HG03135 (cell line): ENCODE results near the gene MYO18B.
"Not testable (repeated sequence)": the region's sequence is repeated elsewhere in the genome, so short reads cannot be mapped to it uniquely, and the experiment has no call there.

Source experiments
- ATAC-seq: cut with Tn5 transposase; IDR thresholded peaks from one replicate; pipeline ENCODE4 v1.9.1; 2021; ENCODE audit warnings: mild to moderate bottlenecking, moderate library complexity; ENCODE audit not compliant: unreplicated experiment

MYO18B gene

GRCh38 chr22:25970374-25970911 lies 228.5 kb downstream of the MYO18B start:
- ATAC-seq: no peak

DNA sequence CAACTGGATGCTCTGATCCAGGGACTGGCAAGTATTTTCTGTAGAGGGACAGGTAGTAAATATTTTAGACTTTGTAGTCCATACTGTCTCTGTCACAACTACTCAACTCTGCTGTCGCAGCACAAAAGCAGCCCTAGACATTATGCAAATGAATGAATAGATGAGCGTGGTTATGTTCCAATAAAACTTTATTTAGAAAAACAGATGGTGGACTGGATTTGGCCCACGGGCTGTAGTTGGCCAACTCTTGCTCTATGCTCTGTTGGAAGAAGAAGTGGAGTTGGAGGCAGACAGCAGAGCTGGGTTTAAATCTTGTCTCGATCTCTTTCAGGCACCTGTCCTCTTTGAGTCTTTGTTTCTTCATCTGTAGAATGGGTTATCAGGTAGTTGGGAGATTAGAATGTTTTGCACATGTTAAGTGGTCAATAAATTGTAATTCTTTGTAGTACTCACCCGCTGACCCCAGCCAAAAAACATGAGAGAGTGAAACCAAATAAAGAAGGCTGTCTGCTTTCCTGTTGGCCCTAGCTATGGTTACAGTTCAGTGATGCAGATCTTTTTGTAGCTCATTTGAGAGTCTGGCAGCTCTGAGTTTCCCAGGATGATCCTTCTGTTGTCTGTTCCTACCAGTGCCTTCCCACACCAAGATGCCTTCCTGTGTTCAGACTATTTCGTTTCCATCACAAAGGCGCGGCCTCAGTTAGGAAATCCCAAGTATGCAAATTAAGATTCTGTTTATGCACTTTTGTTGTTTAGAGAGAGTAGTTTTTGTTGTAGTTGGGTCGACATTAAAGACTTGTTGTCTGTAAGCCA lies 229.2 kb downstream of the MYO18B start:
- no peak for ATAC-seq

DNA sequence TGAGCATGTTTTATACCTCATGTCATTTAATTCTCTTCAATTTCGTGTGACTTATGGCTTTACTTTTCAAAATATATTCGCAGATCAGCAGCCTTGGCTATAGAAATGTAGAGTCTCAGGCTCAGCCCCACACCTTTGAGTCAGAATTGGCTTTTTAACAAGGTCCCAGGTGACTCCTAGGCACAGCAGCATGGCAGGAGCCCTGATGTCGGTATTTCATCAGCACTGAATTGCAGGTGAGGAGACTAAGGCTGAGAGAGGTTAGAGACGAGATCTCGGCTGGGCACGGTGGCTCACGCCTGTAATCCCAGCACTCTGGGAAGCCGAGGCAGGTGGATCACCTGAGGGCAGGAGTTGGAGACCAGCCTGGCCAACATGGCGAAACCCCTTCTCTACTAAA lies 230.4 kb downstream of the MYO18B start:
- no peak for ATAC-seq

GRCh38 chr22:25976356-25976755 lies 234.4 kb downstream of the MYO18B start:
- no peak for ATAC-seq

DNA sequence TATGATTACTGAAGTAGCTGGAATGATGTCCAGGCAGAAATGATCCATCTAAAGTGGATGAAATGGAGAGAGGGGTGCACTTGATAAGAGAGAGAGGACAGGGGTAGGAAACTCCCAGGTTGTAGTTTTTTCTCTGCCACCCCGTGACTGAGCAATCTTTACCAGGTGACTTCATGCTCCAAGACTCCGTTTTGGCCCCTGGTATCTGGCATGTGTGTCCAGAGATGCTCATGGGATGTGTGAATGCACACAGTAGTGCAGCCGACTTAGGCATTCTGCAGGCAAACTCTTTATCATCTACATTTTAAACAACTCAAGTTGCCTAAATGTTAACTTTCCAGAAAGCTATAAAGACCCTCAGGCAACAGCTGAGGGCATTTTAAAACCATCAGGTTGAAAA lies 238.0 kb downstream of the MYO18B start:
- no peak for ATAC-seq

GRCh38 chr22:25984911-25985310 lies 242.9 kb downstream of the MYO18B start:
- not testable (repeated sequence) for ATAC-seq

- no peak for ATAC-seq
Measured at GRCh38 chr22:25987948-25988347, 246.0 kb downstream of the MYO18B start.

GRCh38 chr22:25990940-25991339 lies 249.0 kb downstream of the MYO18B start:
- ATAC-seq: no peak

DNA sequence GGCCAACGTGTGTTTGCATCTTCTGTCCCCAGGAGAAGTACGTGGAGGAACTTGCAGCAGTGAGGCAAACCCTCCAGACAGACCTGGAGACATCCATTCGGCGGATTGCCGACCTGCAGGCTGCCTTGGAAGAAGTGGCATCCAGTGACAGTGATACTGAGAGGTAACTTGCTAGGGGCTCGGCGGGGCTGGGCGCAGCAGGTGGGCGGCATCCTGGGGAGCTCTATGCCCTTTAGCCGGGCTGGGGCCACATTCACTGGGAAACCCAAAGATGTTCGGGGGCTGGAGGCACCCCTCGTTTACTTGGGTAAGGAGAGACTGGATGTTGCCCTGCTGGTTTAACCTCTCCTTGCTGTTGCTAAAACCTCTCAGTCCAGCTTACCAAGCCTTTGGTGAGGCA lies 250.3 kb downstream of the MYO18B start:
- no peak for ATAC-seq

- no peak for ATAC-seq
Measured at GRCh38 chr22:25996669-25997068, 254.7 kb downstream of the MYO18B start.

GRCh38 chr22:25997886-25998775 lies 256.1 kb downstream of the MYO18B start:
- no peak for ATAC-seq

DNA sequence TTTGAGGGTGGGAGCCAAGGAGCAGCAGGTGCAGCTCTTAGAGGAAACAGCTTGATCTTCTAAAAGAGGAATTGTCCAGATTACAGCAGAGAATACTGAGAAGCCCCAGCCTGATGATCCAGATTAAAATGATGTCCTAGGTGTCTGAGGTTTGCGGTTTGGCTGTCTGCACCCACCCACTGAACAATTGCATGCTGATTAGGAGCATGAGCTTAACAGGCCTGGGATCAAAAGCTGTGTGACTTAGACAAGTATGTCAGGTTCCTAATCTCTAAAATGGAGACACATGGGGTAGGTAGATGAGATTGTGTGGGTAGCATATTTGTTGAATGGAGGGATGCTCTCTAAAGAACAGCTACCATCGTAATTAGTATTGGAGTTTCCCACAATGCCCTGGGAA lies 260.5 kb downstream of the MYO18B start:
- ATAC-seq: no peak

DNA sequence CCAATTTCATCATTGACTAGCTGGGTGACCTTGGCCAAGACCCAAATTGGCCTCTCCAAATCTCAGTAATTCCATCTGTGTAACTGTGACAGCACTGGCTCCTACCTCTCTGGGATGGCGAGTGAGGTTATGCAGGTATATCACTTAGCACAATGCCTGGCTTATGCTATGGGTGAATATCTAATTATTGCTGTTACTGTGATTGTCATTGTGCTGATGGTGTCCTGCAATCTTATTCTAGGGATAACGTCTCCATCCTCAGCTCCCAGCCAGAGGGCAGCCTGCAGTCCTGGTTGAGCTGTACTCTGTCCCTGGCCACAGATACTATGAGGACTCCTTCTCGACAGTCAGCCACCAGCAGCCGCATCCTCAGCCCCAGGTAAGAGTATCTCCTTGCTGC lies 262.5 kb downstream of the MYO18B start:
- ATAC-seq: no peak

DNA sequence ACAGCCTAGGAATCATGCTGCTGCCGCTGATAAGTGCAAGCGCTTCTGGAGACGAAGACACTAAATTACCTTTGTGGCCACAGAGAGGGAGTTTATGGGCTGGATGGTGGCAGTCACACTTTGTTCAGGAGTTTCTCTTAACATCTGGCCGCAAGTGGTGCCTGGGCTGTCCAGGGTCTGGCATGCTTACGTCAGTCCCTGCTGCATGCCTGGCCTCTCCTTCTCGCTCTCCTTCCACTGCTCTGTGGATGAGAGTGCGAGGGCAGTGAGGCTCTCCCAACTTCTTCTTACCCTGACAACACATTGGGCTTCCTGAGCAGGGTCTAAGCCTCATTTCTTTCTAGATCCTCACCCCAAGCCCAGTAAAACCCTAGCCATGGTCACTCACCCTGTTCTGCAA lies 266.6 kb downstream of the MYO18B start:
- ATAC-seq: no peak

- no peak for ATAC-seq
Measured at GRCh38 chr22:26016916-26017315, 274.9 kb downstream of the MYO18B start.

DNA sequence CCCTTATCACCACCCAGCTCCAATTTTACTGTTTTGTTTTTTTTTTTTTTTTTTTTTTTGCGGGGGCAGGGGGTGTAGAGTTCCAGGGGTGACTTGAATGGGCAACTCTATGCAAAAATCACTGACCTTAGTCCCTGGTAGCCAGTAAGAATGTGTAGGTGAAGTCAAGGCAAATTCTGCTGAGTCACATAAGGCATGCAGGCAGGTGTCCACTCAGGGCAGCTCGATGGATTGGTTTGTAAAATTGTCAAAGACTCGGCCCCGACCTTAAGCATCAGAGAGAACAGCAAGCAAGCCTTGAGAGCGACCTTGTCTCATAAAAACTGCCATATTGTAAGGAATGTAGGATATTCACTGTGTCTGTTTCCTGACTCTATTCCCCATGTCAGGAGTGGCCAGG lies 275.9 kb downstream of the MYO18B start:
- ATAC-seq: no peak

GRCh38 chr22:26019596-26019995 lies 277.6 kb downstream of the MYO18B start:
- no peak for ATAC-seq

DNA sequence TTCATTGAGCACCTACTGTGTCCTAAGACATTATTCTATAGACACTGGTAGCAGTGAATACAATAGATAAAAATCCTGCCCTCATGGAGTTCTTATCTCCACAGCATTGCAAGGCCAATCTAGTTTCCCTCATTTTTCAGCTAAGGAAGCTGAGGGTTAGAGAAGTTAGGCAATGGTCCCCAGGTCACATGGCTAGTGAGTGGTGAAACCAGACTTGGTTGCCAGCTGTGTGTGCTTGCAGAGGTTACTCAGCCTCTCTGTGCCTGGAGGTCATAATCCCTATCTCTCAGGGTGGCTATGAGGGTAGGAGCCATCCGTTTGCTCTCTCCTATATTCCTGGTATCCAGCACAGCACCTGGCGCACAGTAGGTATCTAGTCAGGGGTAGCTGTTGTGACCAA lies 279.5 kb downstream of the MYO18B start:
- ATAC-seq: no peak

DNA sequence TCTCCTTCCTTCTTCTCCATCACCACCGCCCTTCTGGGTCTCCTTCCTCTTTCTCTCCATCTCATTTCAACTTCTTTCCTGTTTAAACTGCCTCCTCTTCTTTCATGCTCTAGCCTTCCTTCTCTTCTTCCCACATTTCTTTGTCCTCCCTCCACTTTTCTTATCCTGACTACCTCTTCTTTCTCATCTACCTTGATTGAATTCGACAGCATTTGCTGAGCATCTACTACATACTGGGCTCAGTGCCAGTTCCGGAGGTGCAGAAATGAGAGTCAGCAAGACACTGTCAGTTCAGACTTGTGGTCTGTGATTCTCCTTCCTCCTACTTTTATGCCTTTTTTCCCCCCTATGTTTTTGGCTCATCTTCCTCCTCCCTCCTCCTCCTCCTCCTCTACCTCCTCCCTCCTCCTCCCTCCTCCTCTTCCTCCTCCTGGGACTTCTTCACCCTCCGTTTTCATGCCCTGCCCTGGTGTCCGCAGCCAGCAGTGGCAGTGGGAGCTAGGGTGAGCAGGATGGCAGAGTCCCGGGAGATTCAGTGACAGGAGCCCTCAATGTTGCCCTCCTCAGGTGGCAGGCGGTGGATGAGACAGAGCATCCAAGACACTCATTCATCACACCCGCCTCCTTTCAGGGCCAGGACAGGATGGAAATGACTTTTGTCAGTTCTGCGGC lies 281.3 kb downstream of the MYO18B start:
- ATAC-seq: no peak

DNA sequence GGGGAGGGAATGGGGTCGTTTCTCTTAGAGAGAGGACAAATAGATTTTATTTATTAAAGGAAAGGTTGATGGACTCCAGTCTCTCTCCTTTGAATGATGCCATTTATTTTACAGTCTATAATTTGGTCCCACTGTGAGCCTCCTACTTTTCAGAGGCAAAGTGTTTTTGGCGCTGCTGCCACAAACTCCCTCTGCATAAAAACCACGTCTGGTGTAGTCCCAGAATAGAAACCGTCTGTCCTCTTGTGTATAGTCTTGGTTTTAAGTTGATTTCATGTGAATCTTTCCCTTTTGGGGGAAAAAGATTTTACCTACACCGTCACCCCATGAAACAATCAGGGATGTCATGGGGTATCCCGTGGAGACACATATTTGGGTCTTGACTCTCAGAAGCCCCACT lies 283.6 kb downstream of the MYO18B start:
- no peak for ATAC-seq

- no peak for ATAC-seq
Measured at GRCh38 chr22:26027341-26027740, 285.4 kb downstream of the MYO18B start.
